ENCODE measurements around the gene GPR160. TPM values are rescaled to one million over a fixed set of nuclear protein-coding genes. Genes with fewer than 3 reads are reported as not detected.
A peak's percentile ranks its signal among the peaks of the same experiment; 100 is the strongest.

Gene GPR160
- total and polyA plus RNA-seq, 2 of the 13 experiments (the other 11 are each of a cell fraction or from before 2014, with no cell fraction given), result 12.1 to 23.2 TPM

DNA sequence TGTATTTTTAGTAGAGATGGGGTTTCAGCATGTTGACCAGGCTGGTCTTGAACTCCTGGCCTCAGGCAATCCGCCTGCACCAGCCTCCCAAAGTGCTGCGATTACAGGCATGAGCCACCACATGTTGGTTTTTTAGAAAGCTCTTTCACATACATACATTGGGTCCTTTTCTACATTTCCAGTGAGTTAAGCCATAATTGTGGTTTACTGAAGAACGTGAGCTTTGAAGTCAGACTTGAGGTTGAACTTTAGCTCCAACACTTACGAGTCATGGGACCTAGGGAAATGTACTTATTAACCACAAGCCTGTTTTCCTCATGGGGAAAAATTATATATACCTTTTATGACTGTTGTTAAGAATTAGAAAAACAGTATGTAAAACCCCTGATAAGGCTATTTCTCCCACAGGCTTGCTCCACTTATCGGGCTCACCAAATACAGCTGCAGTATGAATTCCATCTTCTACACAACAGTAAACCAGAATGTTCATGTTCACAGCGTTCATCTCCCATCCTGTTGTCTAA, 39.0 kb downstream of the GPR160 start (continued):
- TF ChIP-seq, protein P1, sequence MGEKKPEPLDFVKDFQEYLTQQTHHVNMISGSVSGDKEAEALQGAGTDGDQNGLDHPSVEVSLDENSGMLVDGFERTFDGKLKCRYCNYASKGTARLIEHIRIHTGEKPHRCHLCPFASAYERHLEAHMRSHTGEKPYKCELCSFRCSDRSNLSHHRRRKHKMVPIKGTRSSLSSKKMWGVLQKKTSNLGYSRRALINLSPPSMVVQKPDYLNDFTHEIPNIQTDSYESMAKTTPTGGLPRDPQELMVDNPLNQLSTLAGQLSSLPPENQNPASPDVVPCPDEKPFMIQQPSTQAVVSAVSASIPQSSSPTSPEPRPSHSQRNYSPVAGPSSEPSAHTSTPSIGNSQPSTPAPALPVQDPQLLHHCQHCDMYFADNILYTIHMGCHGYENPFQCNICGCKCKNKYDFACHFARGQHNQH (CRISPR knock-in tag; IDR thresholded peaks at IDR 0.05), result 0 out of 2 replicates have a peak, but pooled peaks have one; percentile 11
- TF ChIP-seq ZNF773 (CRISPR knock-in tag; IDR thresholded peaks at IDR 0.05; ENCODE audit: borderline replicate concordance) (no peak), KLF12 (CRISPR knock-in tag; IDR thresholded peaks at IDR 0.05; ENCODE audit: borderline replicate concordance) (no peak), ZNF256 (CRISPR knock-in tag; conservative IDR thresholded peaks at IDR 0.05) (no peak), KAT8 (CRISPR knock-in tag; IDR thresholded peaks at IDR 0.05) (no peak; the same call in 1 of the 2 replicates), ERF (CRISPR knock-in tag; IDR thresholded peaks at IDR 0.05) (peak; percentile 33; the same call in 1 of the 2 replicates), ZNF567 (CRISPR knock-in tag; IDR thresholded peaks at IDR 0.05; ENCODE audit: borderline replicate concordance) (no peak), CBX2 (IDR thresholded peaks at IDR 0.05; ENCODE audit: low read depth, low read length) (no peak), CBX2 (CRISPR knock-in tag; IDR thresholded peaks at IDR 0.05; ENCODE audit: low read depth) (no peak), ZNF780A (CRISPR knock-in tag; IDR thresholded peaks at IDR 0.05) (no peak), TCF12 (IDR thresholded peaks at IDR 0.05) (no peak), TCF12 (CRISPR knock-in tag; IDR thresholded peaks at IDR 0.05) (no peak), SUZ12 (IDR thresholded peaks at IDR 0.05; ENCODE audit: low read depth, low read length) (no peak), RCOR2 (CRISPR knock-in tag; IDR thresholded peaks at IDR 0.05) (peak; percentile 88), ZNF678 (CRISPR knock-in tag; IDR thresholded peaks at IDR 0.05) (no peak), ARNT2 (CRISPR knock-in tag; IDR thresholded peaks at IDR 0.05; ENCODE audit: low read depth) (no peak), KAT7 (CRISPR knock-in tag; IDR thresholded peaks at IDR 0.05; ENCODE audit: borderline replicate concordance) (no peak), ZNF629 (CRISPR knock-in tag; conservative IDR thresholded peaks at IDR 0.05) (peak; percentile 36; the same call in 1 of the 2 replicates), ZKSCAN5 (CRISPR knock-in tag; IDR thresholded peaks at IDR 0.05) (no peak), ZNF607 (CRISPR knock-in tag; IDR thresholded peaks at IDR 0.05; ENCODE audit: borderline replicate concordance) (no peak), ATM (IDR thresholded peaks at IDR 0.05; ENCODE audit: borderline replicate concordance) (no peak), ZBTB8A (CRISPR knock-in tag; IDR thresholded peaks at IDR 0.05; ENCODE audit: borderline replicate concordance, low read depth) (no peak), NR2F2 (IDR thresholded peaks at IDR 0.05; ENCODE audit: borderline replicate concordance, low read depth) (no peak; the same call in 1 of the 2 replicates)
- TF ChIP-seq, protein P2, sequence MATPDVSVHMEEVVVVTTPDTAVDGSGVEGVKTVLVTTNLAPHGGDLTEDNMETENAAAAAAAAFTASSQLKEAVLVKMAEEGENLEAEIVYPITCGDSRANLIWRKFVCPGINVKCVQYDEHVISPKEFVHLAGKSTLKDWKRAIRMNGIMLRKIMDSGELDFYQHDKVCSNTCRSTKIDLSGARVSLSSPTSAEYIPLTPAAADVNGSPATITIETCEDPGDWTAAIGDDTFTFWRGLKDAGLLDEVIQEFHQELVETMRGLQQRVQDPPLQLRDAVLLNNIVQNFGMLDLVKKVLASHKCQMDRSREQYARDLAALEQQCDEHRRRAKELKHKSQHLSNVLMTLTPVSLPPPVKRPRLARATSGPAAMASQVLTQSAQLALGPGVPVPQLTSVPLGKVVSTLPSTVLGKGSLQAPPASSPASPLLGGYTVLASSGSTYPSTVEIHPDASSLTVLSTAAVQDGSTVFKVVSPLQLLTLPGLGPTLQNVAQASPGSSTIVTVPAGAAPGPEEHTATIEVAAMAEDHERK (CRISPR knock-in tag; IDR thresholded peaks at IDR 0.05; ENCODE audit: low read depth), result no peak
- TF ChIP-seq, protein P3, sequence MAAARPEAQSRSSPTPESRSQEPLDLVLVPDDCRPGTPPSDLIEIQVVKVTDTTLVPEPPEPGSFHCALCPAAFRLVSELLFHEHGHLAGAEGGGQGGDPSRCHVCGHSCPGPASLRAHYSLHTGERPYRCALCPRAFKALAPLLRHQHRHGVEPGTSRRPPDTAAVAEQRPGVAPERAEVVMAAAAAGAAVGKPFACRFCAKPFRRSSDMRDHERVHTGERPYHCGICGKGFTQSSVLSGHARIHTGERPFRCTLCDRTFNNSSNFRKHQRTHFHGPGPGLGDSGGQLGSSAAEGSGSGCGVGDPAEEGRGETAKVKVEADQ (CRISPR knock-in tag; IDR thresholded peaks at IDR 0.05; ENCODE audit: borderline replicate concordance), result no peak
- TF ChIP-seq, protein P4, sequence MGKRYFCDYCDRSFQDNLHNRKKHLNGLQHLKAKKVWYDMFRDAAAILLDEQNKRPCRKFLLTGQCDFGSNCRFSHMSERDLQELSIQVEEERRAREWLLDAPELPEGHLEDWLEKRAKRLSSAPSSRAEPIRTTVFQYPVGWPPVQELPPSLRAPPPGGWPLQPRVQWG (CRISPR knock-in tag; IDR thresholded peaks at IDR 0.05; ENCODE audit: borderline replicate concordance, low read depth), result no peak
- TF ChIP-seq, protein P5, sequence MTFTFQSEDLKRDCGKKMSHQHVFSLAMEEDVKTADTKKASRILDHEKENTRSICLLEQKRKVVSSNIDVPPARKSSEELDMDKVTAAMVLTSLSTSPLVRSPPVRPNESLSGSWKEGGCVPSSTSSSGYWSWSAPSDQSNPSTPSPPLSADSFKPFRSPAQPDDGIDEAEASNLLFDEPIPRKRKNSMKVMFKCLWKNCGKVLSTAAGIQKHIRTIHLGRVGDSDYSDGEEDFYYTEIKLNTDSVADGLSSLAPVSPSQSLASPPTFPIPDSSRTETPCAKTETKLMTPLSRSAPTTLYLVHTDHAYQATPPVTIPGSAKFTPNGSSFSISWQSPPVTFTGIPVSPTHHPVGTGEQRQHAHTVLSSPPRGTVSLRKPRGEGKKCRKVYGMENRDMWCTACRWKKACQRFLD (CRISPR knock-in tag; IDR thresholded peaks at IDR 0.05; ENCODE audit: borderline replicate concordance), result no peak
